Progenitor cell of endocrine pancreas (in vitro differentiated cells): Measurements from ENCODE around the gene NEB. TPM values are rescaled to one million over a fixed set of nuclear protein-coding genes. Genes with fewer than 3 reads are reported as not detected.
"Not testable (repeated sequence)": the region's sequence is repeated elsewhere in the genome, so short reads cannot be mapped to it uniquely, and the experiment has no call there.

Experiments
- DNase-seq: peaks from one replicate; pipeline ENCODE4 v3.0.0; 2021; ENCODE audit warnings: low spot score; ENCODE audit not compliant: unreplicated experiment
- H3K27ac Mint-ChIP-seq: 2 replicates; pipeline ENCODE4 v1.8.0; 2021; ENCODE audit warnings: mild to moderate bottlenecking, moderate library complexity, mixed read lengths
- H3K27me3 Mint-ChIP-seq: 2 replicates; pipeline ENCODE4 v1.8.0; 2021; ENCODE audit warnings: mixed read lengths
- H3K36me3 Mint-ChIP-seq: 2 replicates; pipeline ENCODE4 v1.8.0; 2022; ENCODE audit warnings: mixed read lengths; ENCODE audit not compliant: insufficient read depth
- H3K4me1 Mint-ChIP-seq: 2 replicates; pipeline ENCODE4 v1.8.0; 2021; ENCODE audit warnings: low read depth, mixed read lengths
- H3K4me3 Mint-ChIP-seq: 2 replicates; pipeline ENCODE4 v1.8.0; 2021; ENCODE audit warnings: low read depth, mild to moderate bottlenecking, moderate library complexity, mixed read lengths
- H3K9me3 Mint-ChIP-seq: 2 replicates; pipeline ENCODE4 v1.8.0; 2021; ENCODE audit warnings: low read depth, mixed read lengths
- CTCF ChIP-seq: fragments of 200-600 bp; sonication (generic); IDR thresholded peaks from one replicate; pipeline ENCODE4 v1.5.0; 2021; ENCODE audit warnings: antibody characterized with exemption, mild to moderate bottlenecking; ENCODE audit not compliant: unreplicated experiment
- total RNA-seq: library from RNA; stranded (reverse); gene quantifications from 2 replicates; pipeline ENCODE4 v1.2.1, GENCODE V29; 2021

NEB gene
- total RNA-seq, 1 donor from 2014 or later = 1.5 TPM

DNA sequence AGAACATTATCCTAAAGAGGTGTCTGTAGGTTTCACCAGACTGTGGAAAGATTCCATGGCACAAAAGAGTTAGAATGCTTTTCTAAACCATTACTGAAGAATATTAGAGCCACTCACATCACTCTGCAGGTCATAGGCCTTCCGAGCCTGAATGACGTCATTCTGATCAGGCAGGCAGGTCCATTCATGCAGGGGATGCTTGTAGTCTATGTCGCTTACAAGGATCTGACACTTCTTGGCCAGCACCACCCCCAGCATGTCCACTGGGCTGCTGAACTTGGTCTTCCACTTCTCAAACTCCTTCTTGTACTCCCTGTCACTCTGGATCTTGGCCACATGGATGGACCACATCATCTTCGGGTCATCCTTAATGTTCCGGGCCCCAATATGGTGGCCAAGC, 120.1 kb downstream of the NEB start:
- Mint-ChIP-seq H3K27me3 (no peaks in the 10 kb centered on the region), H3K36me3 (no peaks in the 10 kb centered on the region), H3K4me1 (no peaks in the 10 kb centered on the region), H3K4me3 (no peak overlapping the region), H3K27ac (no peak overlapping the region), H3K9me3 (no peaks in the 10 kb centered on the region)
- TF ChIP-seq CTCF = no peak
- DNase-seq = no peak

- no peak for TF ChIP-seq CTCF
- Mint-ChIP-seq H3K4me1 (peaks cover 3% of the 10 kb centered on the region), H3K4me3 (no peak overlapping the region), H3K27ac (no peak overlapping the region), H3K36me3 (no peaks in the 10 kb centered on the region), H3K9me3 (no peaks in the 10 kb centered on the region), H3K27me3 (no peaks in the 10 kb centered on the region)
- DNase-seq = no peak
Observed at GRCh38 chr2:151611351-151611750, 122.9 kb downstream of the NEB start.

DNA sequence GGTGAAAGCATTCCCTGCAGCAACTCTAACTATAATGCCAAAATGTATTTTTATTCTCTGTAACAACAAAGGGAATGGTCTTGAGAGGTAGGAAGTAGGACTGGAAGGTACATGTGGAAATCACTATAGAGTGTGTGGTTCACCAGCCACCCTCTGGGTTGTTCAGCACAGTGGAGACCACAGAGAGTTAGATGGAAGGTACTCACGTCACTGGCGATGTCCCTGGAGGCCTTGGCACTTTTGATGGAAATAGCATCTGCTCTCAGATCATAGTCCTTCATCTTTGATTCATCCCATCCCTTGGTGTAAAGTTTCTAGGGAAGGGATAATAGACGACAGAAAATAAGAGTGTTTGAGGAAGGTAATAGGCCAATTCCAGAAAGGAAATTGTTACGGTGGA, 124.0 kb downstream of the NEB start:
- Mint-ChIP-seq H3K9me3 (no peaks in the 10 kb centered on the region), H3K4me3 (no peak overlapping the region)

DNA sequence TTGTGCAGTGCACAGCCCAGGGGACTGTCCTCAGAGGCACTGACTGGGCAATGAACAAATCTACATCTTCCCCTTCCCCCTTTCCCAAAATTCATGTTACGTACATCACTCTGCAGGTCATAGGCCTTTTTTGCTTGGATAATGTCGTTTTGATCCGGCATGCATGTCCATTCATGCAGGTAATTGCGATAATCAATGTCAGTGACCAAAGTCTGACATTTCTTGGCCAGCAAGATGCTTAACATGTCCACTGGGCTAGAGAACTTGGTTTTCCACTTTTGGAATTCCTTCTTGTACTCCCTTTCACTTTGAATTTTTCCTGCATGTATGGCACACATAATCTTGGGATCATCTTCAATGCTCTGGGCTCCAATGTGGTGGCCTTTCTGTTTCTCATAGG, 124.6 kb downstream of the NEB start:
- Mint-ChIP-seq H3K9me3 (no peaks in the 10 kb centered on the region), H3K4me1 (peaks cover 3% of the 10 kb centered on the region)
- no peak for TF ChIP-seq CTCF

More for the DNA sequence above, 124.0 kb downstream of the NEB start:
- Mint-ChIP-seq H3K27me3 (no peaks in the 10 kb centered on the region), H3K4me1 (peaks cover 3% of the 10 kb centered on the region), H3K36me3 (no peaks in the 10 kb centered on the region), H3K27ac (no peak overlapping the region)
- no peak for DNase-seq
- no peak for TF ChIP-seq CTCF

DNA sequence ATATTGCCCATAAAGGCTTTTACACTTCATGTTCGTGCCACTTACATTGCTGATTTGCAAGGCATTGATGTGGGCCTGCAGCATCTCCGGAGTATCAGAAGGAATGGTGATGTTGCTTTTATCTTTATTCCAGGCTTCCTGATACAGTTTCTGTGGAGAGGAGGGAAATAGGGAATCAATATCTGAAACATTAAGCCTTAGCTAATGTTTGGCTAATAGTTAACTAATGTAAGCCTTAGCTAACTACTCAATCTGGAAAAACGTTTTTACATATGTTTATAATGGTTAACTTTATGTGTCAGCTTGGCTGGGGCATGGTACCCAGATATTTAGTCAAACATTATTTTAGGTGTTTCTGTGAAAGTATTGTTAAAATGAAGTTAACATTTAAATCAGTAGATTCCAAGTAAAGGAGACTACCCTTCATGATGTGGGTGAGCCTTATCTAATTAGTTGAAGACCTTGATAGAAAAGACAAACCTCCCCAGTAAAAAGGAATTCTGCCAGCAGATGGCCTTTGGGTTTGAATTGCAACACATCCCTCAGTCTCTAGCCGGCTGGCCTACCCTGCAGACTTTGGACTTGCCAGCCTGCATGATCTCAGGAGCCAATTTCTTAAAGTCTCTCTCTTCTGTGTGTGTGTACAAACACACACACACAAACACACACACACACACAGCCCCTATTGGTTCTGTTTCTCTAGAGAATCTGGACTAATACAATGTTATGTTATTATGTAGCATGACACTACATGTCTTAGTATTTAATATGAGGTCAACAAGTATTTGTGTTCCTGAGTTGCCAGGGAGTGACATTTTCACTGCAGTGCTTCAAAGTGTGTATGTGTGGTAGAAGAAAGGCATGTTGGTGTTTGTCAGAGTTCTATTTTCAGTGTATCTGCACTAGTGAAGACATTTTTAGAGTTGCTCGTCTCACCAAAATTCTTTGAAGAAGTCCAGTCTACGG, 126.5 kb downstream of the NEB start:
- not testable (repeated sequence) for H3K27ac Mint-ChIP-seq, H3K4me3 Mint-ChIP-seq, H3K9me3 Mint-ChIP-seq, H3K4me1 Mint-ChIP-seq, H3K27me3 Mint-ChIP-seq, DNase-seq, H3K36me3 Mint-ChIP-seq

More for the DNA sequence above, 124.6 kb downstream of the NEB start:
- Mint-ChIP-seq H3K4me3 (no peak overlapping the region), H3K27ac (no peak overlapping the region), H3K36me3 (no peaks in the 10 kb centered on the region), H3K27me3 (no peaks in the 10 kb centered on the region)
- DNase-seq = no peak

DNA sequence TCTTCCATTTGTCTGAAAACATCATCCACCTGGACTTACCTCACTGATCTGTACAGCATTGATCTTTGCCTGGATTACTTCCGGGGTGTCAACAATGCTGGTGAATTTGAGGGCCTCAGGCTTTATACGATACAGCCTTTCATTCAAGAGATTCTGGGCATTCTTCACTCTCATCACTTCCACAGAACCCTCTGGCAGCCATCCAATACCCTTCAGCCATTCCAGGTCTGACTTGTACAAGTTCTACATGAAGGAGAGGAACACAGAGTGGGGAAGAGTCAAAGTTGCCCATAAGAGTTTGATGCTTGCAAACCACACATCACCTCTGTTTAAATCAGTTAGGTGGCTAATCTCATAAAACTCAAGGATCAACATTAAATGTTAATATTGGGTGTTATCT, 130.7 kb downstream of the NEB start:
- not testable (repeated sequence) for H3K27ac Mint-ChIP-seq, H3K4me1 Mint-ChIP-seq

GRCh38 chr2:151602402-151602801, 131.9 kb downstream of the NEB start:
- not testable (repeated sequence) for H3K36me3 Mint-ChIP-seq, H3K27me3 Mint-ChIP-seq, H3K4me1 Mint-ChIP-seq, H3K4me3 Mint-ChIP-seq, H3K9me3 Mint-ChIP-seq, DNase-seq, H3K27ac Mint-ChIP-seq

More for the DNA sequence above, 130.7 kb downstream of the NEB start:
- not testable (repeated sequence) for H3K36me3 Mint-ChIP-seq, DNase-seq, H3K4me3 Mint-ChIP-seq, H3K27me3 Mint-ChIP-seq, H3K9me3 Mint-ChIP-seq

DNA sequence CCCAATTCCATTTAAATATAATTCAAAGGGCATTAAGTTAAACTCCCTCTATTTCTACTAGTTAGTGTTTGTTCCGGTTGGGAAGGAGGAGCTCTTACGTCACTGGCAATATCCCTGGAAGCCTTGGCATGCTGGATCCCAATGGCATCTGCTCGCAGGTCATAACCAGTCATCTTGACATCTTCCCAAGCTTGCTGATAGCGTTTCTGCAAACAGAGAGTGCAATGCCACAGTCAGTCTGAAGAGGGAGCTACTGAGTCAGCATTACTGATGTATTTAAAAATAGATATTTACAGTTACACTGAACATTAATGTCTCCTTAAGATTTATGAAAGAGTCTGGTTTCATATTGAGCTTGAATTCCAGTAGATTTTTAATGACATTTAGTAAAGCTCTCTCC, 132.5 kb downstream of the NEB start:
- not testable (repeated sequence) for H3K4me3 Mint-ChIP-seq, DNase-seq, H3K27me3 Mint-ChIP-seq, H3K4me1 Mint-ChIP-seq, H3K36me3 Mint-ChIP-seq, H3K27ac Mint-ChIP-seq, H3K9me3 Mint-ChIP-seq

DNA sequence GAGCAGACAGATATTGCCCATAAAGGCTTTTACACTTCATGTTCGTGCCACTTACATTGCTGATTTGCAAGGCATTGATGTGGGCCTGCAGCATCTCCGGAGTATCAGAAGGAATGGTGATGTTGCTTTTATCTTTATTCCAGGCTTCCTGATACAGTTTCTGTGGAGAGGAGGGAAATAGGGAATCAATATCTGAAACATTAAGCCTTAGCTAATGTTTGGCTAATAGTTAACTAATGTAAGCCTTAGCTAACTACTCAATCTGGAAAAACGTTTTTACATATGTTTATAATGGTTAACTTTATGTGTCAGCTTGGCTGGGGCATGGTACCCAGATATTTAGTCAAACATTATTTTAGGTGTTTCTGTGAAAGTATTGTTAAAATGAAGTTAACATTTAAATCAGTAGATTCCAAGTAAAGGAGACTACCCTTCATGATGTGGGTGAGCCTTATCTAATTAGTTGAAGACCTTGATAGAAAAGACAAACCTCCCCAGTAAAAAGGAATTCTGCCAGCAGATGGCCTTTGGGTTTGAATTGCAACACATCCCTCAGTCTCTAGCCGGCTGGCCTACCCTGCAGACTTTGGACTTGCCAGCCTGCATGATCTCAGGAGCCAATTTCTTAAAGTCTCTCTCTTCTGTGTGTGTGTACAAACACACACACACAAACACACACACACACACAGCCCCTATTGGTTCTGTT, 137.2 kb downstream of the NEB start:
- H3K9me3 Mint-ChIP-seq, H3K27me3 Mint-ChIP-seq, H3K27ac Mint-ChIP-seq, DNase-seq, H3K36me3 Mint-ChIP-seq, H3K4me3 Mint-ChIP-seq, H3K4me1 Mint-ChIP-seq: not testable (repeated sequence)
